HCT116 (cell line): ENCODE data around the gene TMEM81. TPM values are rescaled to one million over a fixed set of nuclear protein-coding genes. Genes with fewer than 3 reads are reported as not detected.

ENCODE experiments used
- ATAC-seq: fragments of 200-7000 bp; cut with Tn5 transposase; 2 replicates; pipeline ENCODE4 v1.9.1; 2020; ENCODE audit warnings: mild to moderate bottlenecking, moderate library complexity
- BruUV-seq: library from RNA; stranded (reverse); fragments of 400-500 nt; replicated peaks from 2 replicates; lab custom pipeline; 2021; lab: Mats Ljungman, UMichigan
- CTCF ChIA-PET: fragments of 300-600 bp; sonication (Branson Sonifier 250); formaldehyde crosslinking; loops from one replicate; lab custom pipeline; 2021; ENCODE audit warnings: antibody characterized with exemption; lab: Charles Lee
- POLR2A ChIA-PET: fragments of 300-600, 350-600 bp; sonication (Branson Sonifier 250); formaldehyde crosslinking; loops from one replicate; lab custom pipeline; 2021; ENCODE audit warnings: antibody characterized with exemption; lab: Charles Lee
- RAD21 ChIA-PET, 2 experiments: fragments of 300-600 bp; sonication (Branson Sonifier 250); formaldehyde crosslinking; loops; one replicate each; lab custom pipeline; 2023; ENCODE audit warnings: low total read pairs in 2 of 2; ENCODE audit not compliant: uncharacterized antibody in 2 of 2, unreplicated experiment in 2 of 2, low non-redundant PET in 1 of 2; lab: Charles Lee
- DNase-seq: peaks from one replicate; pipeline ENCODE4 v3.0.0-alpha.2; 2010; ENCODE audit warnings: low read depth, low spot score
- H2AFZ ChIP-seq: fragments of 200-600 bp; shearing (Covaris generic), sonication (generic); 2 replicates; pipeline ENCODE4 v1.6.1; 2017; ENCODE audit warnings: low read depth, mixed run types, mixed read lengths, antibody characterized with exemption, low read length; ENCODE audit not compliant: poor library complexity, severe bottlenecking
- H3K27ac ChIP-seq: 2 replicates; pipeline ENCODE4 v1.5.1; 2012; ENCODE audit warnings: low read depth, low read length
- H3K27me3 ChIP-seq: fragments of 200-600 bp; sonication (generic); 2 replicates; pipeline ENCODE4 v1.6.1; 2016; ENCODE audit warnings: mixed run types, low read length, mixed read lengths; ENCODE audit not compliant: insufficient read depth
- H3K36me3 ChIP-seq, 2 experiments: fragments of 200-500 bp in 1 of 2; fragments of 200-600 bp in 1 of 2; sonication (Bioruptor generic) in 1 of 2; sonication (generic) in 1 of 2; 2 replicates each; pipeline versions ENCODE4 v1.5.1 to v1.6.1; 2014 to 2016; ENCODE audit warnings: low read length in 2 of 2, inconsistent platforms in 1 of 2, mixed read lengths in 1 of 2, mixed run types in 1 of 2; ENCODE audit not compliant: insufficient read depth in 2 of 2, control insufficient read depth in 1 of 2
- H3K4me1 ChIP-seq, 2 experiments: fragments of 200-600 bp in 1 of 2; sonication (generic) in 1 of 2; 2 replicates each; pipeline versions ENCODE4 v1.5.1 to v1.6.1; 2012 to 2017; ENCODE audit warnings: low read length in 2 of 2, inconsistent platforms in 1 of 2, mild to moderate bottlenecking in 1 of 2, mixed read lengths in 1 of 2, mixed run types in 1 of 2, moderate library complexity in 1 of 2; ENCODE audit not compliant: insufficient read depth in 2 of 2, control insufficient read depth in 1 of 2
- H3K4me2 ChIP-seq: fragments of 200-600 bp; sonication (generic); 2 replicates; pipeline ENCODE4 v1.6.1; 2017; ENCODE audit warnings: mixed run types, low read length, mixed read lengths
- H3K4me3 ChIP-seq, 2 experiments: fragments of 200-600 bp in 1 of 2; sonication (generic) in 1 of 2; replicated peaks in 1 of 2; 2 replicates each; pipeline ENCODE4 v1.5.1; 2011 to 2016; ENCODE audit warnings: low read length in 2 of 2, control low read depth in 1 of 2, low read depth in 1 of 2, mild to moderate bottlenecking in 1 of 2, mixed read lengths in 1 of 2, mixed run types in 1 of 2
- H3K79me2 ChIP-seq: fragments of 200-600 bp; sonication (generic); 2 replicates; pipeline ENCODE4 v1.6.1; 2017; ENCODE audit warnings: mild to moderate bottlenecking, mixed run types, low read length, moderate library complexity, mixed read lengths; ENCODE audit not compliant: insufficient read depth
- H3K9ac ChIP-seq: fragments of 200-600 bp; sonication (generic); 2 replicates; pipeline ENCODE4 v1.6.1; 2016; ENCODE audit warnings: low read length, mixed read lengths
- H3K9me2 ChIP-seq: fragments of 200-600 bp; sonication (generic), shearing (Covaris generic); 2 replicates; pipeline ENCODE4 v1.6.1; 2017; ENCODE audit warnings: mixed run types, mild to moderate bottlenecking, moderate library complexity; ENCODE audit not compliant: insufficient read depth
- H3K9me3 ChIP-seq, 2 experiments: fragments of 200-500 bp in 1 of 2; fragments of 200-600 bp in 1 of 2; sonication (Bioruptor generic) in 1 of 2; sonication (generic) in 1 of 2; 2 replicates each; pipeline ENCODE4 v1.6.1; 2014 to 2017; ENCODE audit warnings: low read length in 2 of 2, mixed read lengths in 2 of 2, inconsistent platforms in 1 of 2, low read depth in 1 of 2, mild to moderate bottlenecking in 1 of 2, mixed run types in 1 of 2, moderate library complexity in 1 of 2; ENCODE audit not compliant: control insufficient read depth in 1 of 2, insufficient read depth in 1 of 2
- H4K20me1 ChIP-seq: fragments of 200-600 bp; sonication (generic), shearing (Covaris generic); 2 replicates; pipeline ENCODE4 v1.6.1; 2017; ENCODE audit warnings: mixed run types, mild to moderate bottlenecking, moderate library complexity; ENCODE audit not compliant: insufficient read depth
- ATF3 ChIP-seq: IDR thresholded peaks from 2 replicates; pipeline ENCODE4 v1.6.1; 2012
- CBX3 ChIP-seq: IDR thresholded peaks from 2 replicates; pipeline ENCODE4 v1.6.1; 2012; ENCODE audit warnings: low read depth
- CEBPB ChIP-seq: IDR thresholded peaks from 2 replicates; pipeline ENCODE4 v1.6.1; 2012; ENCODE audit warnings: low read depth
- CTCF ChIP-seq, 3 experiments: fragments of 200-600 bp in 1 of 3; sonication (generic) in 1 of 3; IDR thresholded peaks in 2 of 3; conservative IDR thresholded peaks in 1 of 3; 2 replicates each; pipeline ENCODE4 v1.5.1; 2012 to 2017; ENCODE audit warnings: low read depth in 2 of 3, low read length in 2 of 3, antibody characterized with exemption in 1 of 3, borderline replicate concordance in 1 of 3, control low read depth in 1 of 3, mild to moderate bottlenecking in 1 of 3, mixed read lengths in 1 of 3, mixed run types in 1 of 3, moderate library complexity in 1 of 3; ENCODE audit not compliant: insufficient read depth in 1 of 3
- EZH2phosphoT487 ChIP-seq: fragments of 200-600 bp; IDR thresholded peaks from 2 replicates; pipeline ENCODE4 v1.6.1; 2018; ENCODE audit warnings: antibody characterized with exemption, borderline replicate concordance
- JUND ChIP-seq: IDR thresholded peaks from 2 replicates; pipeline ENCODE4 v1.6.1; 2012
- POLR2A ChIP-seq: IDR thresholded peaks from 2 replicates; pipeline ENCODE4 v1.7.0; 2011; ENCODE audit warnings: borderline replicate concordance; ENCODE audit not compliant: insufficient read depth, insufficient read length; ENCODE audit errors: extremely low read depth
- RAD21 ChIP-seq: IDR thresholded peaks from 2 replicates; pipeline ENCODE4 v1.6.1; 2012; ENCODE audit warnings: low read depth, mild to moderate bottlenecking
- TCF7L2 ChIP-seq: IDR thresholded peaks from 2 replicates; pipeline ENCODE4 v1.7.0; 2011; ENCODE audit warnings: borderline replicate concordance, inconsistent platforms; ENCODE audit not compliant: insufficient read depth, insufficient read length; ENCODE audit errors: extremely low read depth
- YY1 ChIP-seq: IDR thresholded peaks from 2 replicates; pipeline ENCODE4 v1.6.1; 2011; ENCODE audit warnings: low read length, low read depth, moderate library complexity, mild to moderate bottlenecking; ENCODE audit not compliant: insufficient replicate concordance; ENCODE audit errors: extremely low read depth
- ZBTB33 ChIP-seq: IDR thresholded peaks from 2 replicates; pipeline ENCODE4 v1.6.1; 2011; ENCODE audit warnings: mild to moderate bottlenecking, low read length, moderate library complexity; ENCODE audit not compliant: insufficient replicate concordance; ENCODE audit errors: extremely low read depth
- ZNF274 ChIP-seq: fragments of 200-500 bp; sonication (Bioruptor generic); IDR thresholded peaks from 2 replicates; pipeline ENCODE4 v1.6.1; 2014; ENCODE audit warnings: mild to moderate bottlenecking, low read depth, low read length, inconsistent platforms
- intact Hi-C: fragments of 100-400 bp; cut with micrococcal nuclease; formaldehyde crosslinking; loops from 2 replicates; pipeline ENCODE4 v1.10.0; 2022
- total RNA-seq: library from RNA; stranded (reverse); gene quantifications from one replicate; pipeline ENCODE4 v1.2.1, GENCODE V29; 2021; ENCODE audit not compliant: unreplicated experiment

Gene TMEM81
- total RNA-seq, 1 experiment from 2014 or later, result 4.9 TPM

DNA sequence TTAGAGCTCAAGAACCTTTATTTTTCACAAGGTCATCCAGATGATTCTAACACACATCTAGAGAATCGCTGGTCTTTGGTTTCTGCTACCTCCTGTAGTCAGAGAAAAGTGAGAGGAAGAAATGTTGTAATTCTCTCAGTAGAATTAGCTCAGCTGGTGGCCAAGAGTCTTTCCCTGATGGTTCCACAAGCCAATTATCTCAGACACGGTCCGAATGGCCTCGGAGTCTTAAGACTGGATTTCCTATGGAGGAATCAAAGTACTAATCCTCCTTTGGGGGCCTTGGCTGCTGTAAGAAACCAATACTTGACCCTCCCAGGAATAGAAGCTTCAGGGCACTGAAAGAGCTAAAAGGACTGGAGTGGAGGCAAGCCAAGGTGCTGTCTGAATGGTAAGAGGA, 1.8 kb downstream of the TMEM81 start:
- Histone ChIP-seq H3K27ac (no peak overlapping the region), H4K20me1 (no peaks in the 10 kb centered on the region), H3K27me3 (no peaks in the 10 kb centered on the region), H2AFZ (no peak overlapping the region), H3K9ac (no peak overlapping the region), H3K9me2 (no peaks in the 10 kb centered on the region), H3K4me2 (no peak overlapping the region), H3K4me1 (no peaks in the 10 kb centered on the region), H3K79me2 (no peaks in the 10 kb centered on the region), H3K36me3 (peaks cover 0 to 14% of the 10 kb centered on the region in 2 experiments; a peak in 1 of 4 replicates), H3K9me3 (no peaks in the 10 kb centered on the region), H3K4me3 (no peak overlapping the region)
- TF ChIP-seq CEBPB, result no peak
- no peak for TF ChIP-seq JUND
- TF ChIP-seq CBX3, result no peak
- no peak for TF ChIP-seq ZNF274
- no peak for TF ChIP-seq POLR2A
- TF ChIP-seq YY1, result no peak
- TF ChIP-seq ATF3, result no peak
- TF ChIP-seq RAD21, result no peak
- no peak for TF ChIP-seq TCF7L2
- no peak for TF ChIP-seq CTCF (IDR thresholded peaks at IDR 0.05 in 2 of 3, conservative IDR thresholded peaks at IDR 0.05 in 1 of 3; ENCODE audit: borderline replicate concordance in 1 of 3, insufficient read depth in 1 of 3, low read depth in 2 of 3, low read length in 2 of 3)
- TF ChIP-seq ZBTB33, result no peak
- TF ChIP-seq EZH2phosphoT487, result no peak
- ChIA-PET RAD21 (interaction anchor here in 1 of 2 experiments (0.8 kb wide), 1 partner anchor 174 kb away, joined by 3 read pairs; no protein-coding TSS in a partner anchor), CTCF (interaction anchor here (1.1 to 4.1 kb wide), 2 partner anchors 21 to 59 kb away, joined by 3 to 18 read pairs; no protein-coding TSS in a partner anchor), POLR2A (no interaction called here)
- BruUV-seq, result no TSS peak
- intact Hi-C loops, result no loop called here
- no peak for DNase-seq
- no peak for ATAC-seq
